Liver (tissue), 9 donors: ENCODE measurements around the gene HEXIM1. TPM values are rescaled to one million over a fixed set of nuclear protein-coding genes. Genes with fewer than 3 reads are reported as not detected.

ENCODE experiments used
- DNase-seq: peaks from one replicate; pipeline ENCODE4 v3.0.0-alpha.2; 2017; ENCODE audit warnings: low spot score
- H3K27ac ChIP-seq, 2 donors: one replicate each; pipeline ENCODE4 v1.7.0; 2013; ENCODE audit warnings: inconsistent platforms in 2 of 2, low read length in 2 of 2, control low read depth in 1 of 2, low read depth in 1 of 2, mild to moderate bottlenecking in 1 of 2
- H3K27me3 ChIP-seq, 4 donors: one replicate each; pipeline versions ENCODE4 v1.6.1 to v1.7.0; 2013; ENCODE audit warnings: low read length in 3 of 4, inconsistent platforms in 1 of 4, mild to moderate bottlenecking in 1 of 4, moderate library complexity in 1 of 4; ENCODE audit not compliant: control insufficient read depth in 4 of 4, insufficient read depth in 4 of 4
- H3K36me3 ChIP-seq, 4 donors: one replicate each; pipeline versions ENCODE4 v1.6.1 to v1.7.0; 2013; ENCODE audit warnings: low read length in 3 of 4, mild to moderate bottlenecking in 3 of 4, low read depth in 1 of 4, moderate library complexity in 1 of 4; ENCODE audit not compliant: control insufficient read depth in 4 of 4, insufficient read depth in 3 of 4
- H3K4me1 ChIP-seq, 4 donors: one replicate each; pipeline versions ENCODE4 v1.6.1 to v1.7.0; 2013; ENCODE audit warnings: low read length in 3 of 4, mild to moderate bottlenecking in 3 of 4, moderate library complexity in 1 of 4; ENCODE audit not compliant: control insufficient read depth in 4 of 4, insufficient read depth in 4 of 4
- H3K4me3 ChIP-seq, 3 donors: one replicate each; pipeline versions ENCODE4 v1.6.1 to v1.7.0; 2013; ENCODE audit warnings: low read length in 3 of 3, control low read depth in 1 of 3, low read depth in 1 of 3, mild to moderate bottlenecking in 1 of 3
- H3K9ac ChIP-seq, 2 donors: one replicate each; pipeline ENCODE4 v1.7.0; 2013; ENCODE audit warnings: low read length in 2 of 2, mild to moderate bottlenecking in 2 of 2, moderate library complexity in 2 of 2, control low read depth in 1 of 2, low read depth in 1 of 2
- H3K9me3 ChIP-seq, 4 donors: one replicate each; pipeline versions ENCODE4 v1.6.1 to v1.7.0; 2013; ENCODE audit warnings: low read length in 3 of 4; ENCODE audit not compliant: control insufficient read depth in 4 of 4
- EGR1 ChIP-seq, 2 donors: IDR thresholded peaks; 2 replicates each; pipeline ENCODE4 v1.6.1; 2016 to 2018; ENCODE audit warnings: antibody characterized with exemption in 2 of 2, low read depth in 2 of 2
- FOXA1 ChIP-seq: IDR thresholded peaks from 2 replicates; pipeline ENCODE4 v1.6.1; 2016; ENCODE audit warnings: antibody characterized with exemption
- FOXA2 ChIP-seq: IDR thresholded peaks from 2 replicates; pipeline ENCODE4 v1.6.1; 2016; ENCODE audit warnings: antibody characterized with exemption
- GABPA ChIP-seq, 2 donors: IDR thresholded peaks in 1 of 2; conservative IDR thresholded peaks in 1 of 2; 2 replicates each; pipeline ENCODE4 v1.6.1; 2016; ENCODE audit warnings: antibody characterized with exemption in 2 of 2, mild to moderate bottlenecking in 1 of 2, moderate library complexity in 1 of 2
- HNF4A ChIP-seq, 2 donors: conservative IDR thresholded peaks; 2 replicates each; pipeline ENCODE4 v1.6.1; 2016; ENCODE audit warnings: antibody characterized with exemption in 2 of 2, mild to moderate bottlenecking in 2 of 2
- HNF4G ChIP-seq: IDR thresholded peaks from 2 replicates; pipeline ENCODE4 v1.6.1; 2016; ENCODE audit warnings: antibody characterized with exemption
- JUND ChIP-seq, 2 donors: IDR thresholded peaks; 2 replicates each; pipeline ENCODE4 v1.6.1; 2016; ENCODE audit warnings: antibody characterized with exemption in 2 of 2
- NR2F2 ChIP-seq: IDR thresholded peaks from 2 replicates; pipeline ENCODE4 v1.6.1; 2016; ENCODE audit warnings: antibody characterized with exemption
- RAD21 ChIP-seq, 2 donors: IDR thresholded peaks; 2 replicates each; pipeline ENCODE4 v1.6.1; 2016; ENCODE audit warnings: antibody characterized with exemption in 2 of 2, mild to moderate bottlenecking in 2 of 2
- RXRA ChIP-seq, 2 donors: IDR thresholded peaks; 2 replicates each; pipeline ENCODE4 v1.6.1; 2017 to 2018; ENCODE audit warnings: antibody characterized with exemption in 2 of 2, mild to moderate bottlenecking in 1 of 2
- SP1 ChIP-seq: IDR thresholded peaks from 2 replicates; pipeline ENCODE4 v1.6.1; 2018; ENCODE audit warnings: antibody characterized with exemption, mild to moderate bottlenecking
- TAF1 ChIP-seq: conservative IDR thresholded peaks from 2 replicates; pipeline ENCODE4 v1.6.1; 2016; ENCODE audit warnings: antibody characterized with exemption, mild to moderate bottlenecking
- YY1 ChIP-seq: IDR thresholded peaks from 2 replicates; pipeline ENCODE4 v1.6.1; 2016; ENCODE audit warnings: antibody characterized with exemption, mild to moderate bottlenecking
- polyA plus RNA-seq, 2 donors: library from polyadenylated mRNA; stranded (reverse) in 1 of 2; unstranded in 1 of 2; fragments of 200-250 nt in 1 of 2; fragments of >200 nt in 1 of 2; fragmentation: Nextera tagmentation in 1 of 2; extraction: Ambion mirVana in 1 of 2; gene quantifications; one replicate each; pipeline versions ENCODE4 v1.2.1 to v1.2.3, GENCODE V29; 2013 to 2015
- total RNA-seq, 2 donors: library from RNA; depleted of rRNA; stranded (reverse); fragments of >200 nt; gene quantifications; one replicate each; pipeline ENCODE4 v1.2.3, GENCODE V29; 2014
- TF ChIP-seq, protein P1 (sequence below): IDR thresholded peaks from 2 replicates; pipeline ENCODE4 v1.6.1; 2016; ENCODE audit warnings: antibody characterized with exemption
- TF ChIP-seq, protein P2 (sequence below): IDR thresholded peaks from 2 replicates; pipeline ENCODE4 v1.6.1; 2016; ENCODE audit warnings: antibody characterized with exemption
- TF ChIP-seq, protein P3 (sequence below): IDR thresholded peaks from 2 replicates; pipeline ENCODE4 v1.6.1; 2016; ENCODE audit warnings: antibody characterized with exemption, mild to moderate bottlenecking
- TF ChIP-seq, protein P4 (sequence below): IDR thresholded peaks from 2 replicates; pipeline ENCODE4 v1.6.1; 2016; ENCODE audit warnings: antibody characterized with exemption
- TF ChIP-seq, protein P5 (sequence below): fragments of 150-350 bp; IDR thresholded peaks from 2 replicates; pipeline ENCODE4 v1.5.1; 2017; ENCODE audit warnings: improper control_type of control experiment, low read depth, low read length; ENCODE audit not compliant: missing input control
- donor health status: healthy.
- donor health status: healthy.
- donor health status: healthy.
- donor health status: healthy.
- donor health status: healthy.

The HEXIM1 gene
- total and polyA plus RNA-seq, 4 donors: 7.4 to 14.3 (median 12.3) TPM

DNA sequence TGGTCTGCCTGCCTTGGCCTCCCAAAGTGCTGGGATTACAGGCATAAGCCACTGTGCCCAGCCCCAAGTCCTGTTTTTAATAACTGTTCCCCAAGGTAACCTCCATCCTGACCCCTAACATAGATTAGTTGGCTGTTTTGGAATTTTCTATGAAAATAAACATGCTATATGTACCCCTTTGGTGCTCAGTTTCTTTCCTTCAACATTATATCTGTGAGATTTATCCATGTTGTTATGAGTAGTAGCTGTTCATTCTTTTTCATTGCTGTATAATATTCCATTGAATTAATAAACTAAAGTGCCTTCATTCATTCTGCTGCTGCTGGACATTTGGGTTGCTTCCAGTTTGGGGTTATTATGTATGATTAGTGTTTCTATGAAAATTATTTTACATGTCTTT is 47.1 kb downstream of the HEXIM1 start:
- DNase-seq: no peak
- H3K27me3 ChIP-seq: no peaks in the 10 kb centered on the region
- H3K4me3 ChIP-seq: no peak overlapping the region
- no peak overlapping the region for H3K9ac ChIP-seq
- no peak overlapping the region for H3K27ac ChIP-seq
- H3K9me3 ChIP-seq: no peaks in the 10 kb centered on the region
- peaks cover 3 to 36% (median 28%) of the 10 kb centered on the region in 4 donors for H3K4me1 ChIP-seq
- TF ChIP-seq, protein P1, sequence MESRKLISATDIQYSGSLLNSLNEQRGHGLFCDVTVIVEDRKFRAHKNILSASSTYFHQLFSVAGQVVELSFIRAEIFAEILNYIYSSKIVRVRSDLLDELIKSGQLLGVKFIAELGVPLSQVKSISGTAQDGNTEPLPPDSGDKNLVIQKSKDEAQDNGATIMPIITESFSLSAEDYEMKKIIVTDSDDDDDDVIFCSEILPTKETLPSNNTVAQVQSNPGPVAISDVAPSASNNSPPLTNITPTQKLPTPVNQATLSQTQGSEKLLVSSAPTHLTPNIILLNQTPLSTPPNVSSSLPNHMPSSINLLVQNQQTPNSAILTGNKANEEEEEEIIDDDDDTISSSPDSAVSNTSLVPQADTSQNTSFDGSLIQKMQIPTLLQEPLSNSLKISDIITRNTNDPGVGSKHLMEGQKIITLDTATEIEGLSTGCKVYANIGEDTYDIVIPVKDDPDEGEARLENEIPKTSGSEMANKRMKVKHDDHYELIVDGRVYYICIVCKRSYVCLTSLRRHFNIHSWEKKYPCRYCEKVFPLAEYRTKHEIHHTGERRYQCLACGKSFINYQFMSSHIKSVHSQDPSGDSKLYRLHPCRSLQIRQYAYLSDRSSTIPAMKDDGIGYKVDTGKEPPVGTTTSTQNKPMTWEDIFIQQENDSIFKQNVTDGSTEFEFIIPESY: no peak
- TF ChIP-seq FOXA1 (no peak), SP1 (no peak), GABPA (IDR thresholded peaks at IDR 0.05 in 1 of 2, conservative IDR thresholded peaks at IDR 0.05 in 1 of 2) (no peak), JUND (IDR thresholded peaks at IDR 0.05) (no peak), EGR1 (IDR thresholded peaks at IDR 0.05; ENCODE audit: low read depth in 2 of 2) (no peak), FOXA2 (no peak), HNF4A (conservative IDR thresholded peaks at IDR 0.05) (no peak), RXRA (IDR thresholded peaks at IDR 0.05) (no peak), RAD21 (IDR thresholded peaks at IDR 0.05) (no peak), HNF4G (no peak), TAF1 (no peak), YY1 (no peak), NR2F2 (no peak)
- TF ChIP-seq, protein P2, sequence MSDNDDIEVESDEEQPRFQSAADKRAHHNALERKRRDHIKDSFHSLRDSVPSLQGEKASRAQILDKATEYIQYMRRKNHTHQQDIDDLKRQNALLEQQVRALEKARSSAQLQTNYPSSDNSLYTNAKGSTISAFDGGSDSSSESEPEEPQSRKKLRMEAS: no peak
- TF ChIP-seq, protein P3, sequence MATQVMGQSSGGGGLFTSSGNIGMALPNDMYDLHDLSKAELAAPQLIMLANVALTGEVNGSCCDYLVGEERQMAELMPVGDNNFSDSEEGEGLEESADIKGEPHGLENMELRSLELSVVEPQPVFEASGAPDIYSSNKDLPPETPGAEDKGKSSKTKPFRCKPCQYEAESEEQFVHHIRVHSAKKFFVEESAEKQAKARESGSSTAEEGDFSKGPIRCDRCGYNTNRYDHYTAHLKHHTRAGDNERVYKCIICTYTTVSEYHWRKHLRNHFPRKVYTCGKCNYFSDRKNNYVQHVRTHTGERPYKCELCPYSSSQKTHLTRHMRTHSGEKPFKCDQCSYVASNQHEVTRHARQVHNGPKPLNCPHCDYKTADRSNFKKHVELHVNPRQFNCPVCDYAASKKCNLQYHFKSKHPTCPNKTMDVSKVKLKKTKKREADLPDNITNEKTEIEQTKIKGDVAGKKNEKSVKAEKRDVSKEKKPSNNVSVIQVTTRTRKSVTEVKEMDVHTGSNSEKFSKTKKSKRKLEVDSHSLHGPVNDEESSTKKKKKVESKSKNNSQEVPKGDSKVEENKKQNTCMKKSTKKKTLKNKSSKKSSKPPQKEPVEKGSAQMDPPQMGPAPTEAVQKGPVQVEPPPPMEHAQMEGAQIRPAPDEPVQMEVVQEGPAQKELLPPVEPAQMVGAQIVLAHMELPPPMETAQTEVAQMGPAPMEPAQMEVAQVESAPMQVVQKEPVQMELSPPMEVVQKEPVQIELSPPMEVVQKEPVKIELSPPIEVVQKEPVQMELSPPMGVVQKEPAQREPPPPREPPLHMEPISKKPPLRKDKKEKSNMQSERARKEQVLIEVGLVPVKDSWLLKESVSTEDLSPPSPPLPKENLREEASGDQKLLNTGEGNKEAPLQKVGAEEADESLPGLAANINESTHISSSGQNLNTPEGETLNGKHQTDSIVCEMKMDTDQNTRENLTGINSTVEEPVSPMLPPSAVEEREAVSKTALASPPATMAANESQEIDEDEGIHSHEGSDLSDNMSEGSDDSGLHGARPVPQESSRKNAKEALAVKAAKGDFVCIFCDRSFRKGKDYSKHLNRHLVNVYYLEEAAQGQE: no peak
- TF ChIP-seq, protein P4, sequence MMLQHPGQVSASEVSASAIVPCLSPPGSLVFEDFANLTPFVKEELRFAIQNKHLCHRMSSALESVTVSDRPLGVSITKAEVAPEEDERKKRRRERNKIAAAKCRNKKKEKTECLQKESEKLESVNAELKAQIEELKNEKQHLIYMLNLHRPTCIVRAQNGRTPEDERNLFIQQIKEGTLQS: no peak
- TF ChIP-seq, protein P5, sequence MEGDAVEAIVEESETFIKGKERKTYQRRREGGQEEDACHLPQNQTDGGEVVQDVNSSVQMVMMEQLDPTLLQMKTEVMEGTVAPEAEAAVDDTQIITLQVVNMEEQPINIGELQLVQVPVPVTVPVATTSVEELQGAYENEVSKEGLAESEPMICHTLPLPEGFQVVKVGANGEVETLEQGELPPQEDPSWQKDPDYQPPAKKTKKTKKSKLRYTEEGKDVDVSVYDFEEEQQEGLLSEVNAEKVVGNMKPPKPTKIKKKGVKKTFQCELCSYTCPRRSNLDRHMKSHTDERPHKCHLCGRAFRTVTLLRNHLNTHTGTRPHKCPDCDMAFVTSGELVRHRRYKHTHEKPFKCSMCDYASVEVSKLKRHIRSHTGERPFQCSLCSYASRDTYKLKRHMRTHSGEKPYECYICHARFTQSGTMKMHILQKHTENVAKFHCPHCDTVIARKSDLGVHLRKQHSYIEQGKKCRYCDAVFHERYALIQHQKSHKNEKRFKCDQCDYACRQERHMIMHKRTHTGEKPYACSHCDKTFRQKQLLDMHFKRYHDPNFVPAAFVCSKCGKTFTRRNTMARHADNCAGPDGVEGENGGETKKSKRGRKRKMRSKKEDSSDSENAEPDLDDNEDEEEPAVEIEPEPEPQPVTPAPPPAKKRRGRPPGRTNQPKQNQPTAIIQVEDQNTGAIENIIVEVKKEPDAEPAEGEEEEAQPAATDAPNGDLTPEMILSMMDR: no peak
- no peaks in the 10 kb centered on the region for H3K36me3 ChIP-seq
